T-helper 1 cell treated with Interleukin-12 subunit alpha and Interleukin-12 subunit beta and Interleukin-4 antibody, amounts not matched to agents 30 μg/mL and 1 μg/mL, for 36 hours (primary cell): ENCODE results near the gene RIMKLA.

ENCODE experiments used
- H3K27ac Mint-ChIP-seq: one replicate; pipeline ENCODE4 v1.8.0; 2021; ENCODE audit warnings: mild to moderate bottlenecking, mixed read lengths
- H3K27me3 Mint-ChIP-seq: one replicate; pipeline ENCODE4 v1.8.0; 2021; ENCODE audit warnings: low read depth, mixed read lengths
- H3K36me3 Mint-ChIP-seq: one replicate; pipeline ENCODE4 v1.8.0; 2021; ENCODE audit warnings: low read depth, mixed read lengths
- H3K4me1 Mint-ChIP-seq: one replicate; pipeline ENCODE4 v1.8.0; 2021; ENCODE audit warnings: low read depth, mixed read lengths
- H3K4me3 Mint-ChIP-seq: one replicate; pipeline ENCODE4 v1.8.0; 2021; ENCODE audit warnings: mild to moderate bottlenecking, moderate library complexity, mixed read lengths
- H3K9me3 Mint-ChIP-seq: one replicate; pipeline ENCODE4 v1.8.0; 2021; ENCODE audit warnings: mixed read lengths

RIMKLA gene

GRCh38 chr1:42380586-42381279, at the start of gene RIMKLA:
TSS of gene RIMKLA (plus strand) at chr1:42380792. CDS start at chr1:42380935, 143 bp downstream.
- Mint-ChIP-seq H3K27me3 (peaks cover 32% of the 10 kb centered on the region), H3K4me3 (peak within 1 kb of the TSS; percentile 76), H3K36me3 (peaks cover 1% of the 10 kb centered on the region), H3K4me1 (peaks cover 10% of the 10 kb centered on the region), H3K27ac (no peak within 1 kb of the TSS), H3K9me3 (no peaks in the 10 kb centered on the region)

GRCh38 chr1:42332877-42333276, 47.7 kb upstream of the RIMKLA start:
- Mint-ChIP-seq H3K4me3 (no peak overlapping the region), H3K27me3 (no peaks in the 10 kb centered on the region), H3K4me1 (peaks cover 29% of the 10 kb centered on the region), H3K9me3 (no peaks in the 10 kb centered on the region), H3K27ac (no peak overlapping the region), H3K36me3 (peaks cover 1% of the 10 kb centered on the region)

DNA sequence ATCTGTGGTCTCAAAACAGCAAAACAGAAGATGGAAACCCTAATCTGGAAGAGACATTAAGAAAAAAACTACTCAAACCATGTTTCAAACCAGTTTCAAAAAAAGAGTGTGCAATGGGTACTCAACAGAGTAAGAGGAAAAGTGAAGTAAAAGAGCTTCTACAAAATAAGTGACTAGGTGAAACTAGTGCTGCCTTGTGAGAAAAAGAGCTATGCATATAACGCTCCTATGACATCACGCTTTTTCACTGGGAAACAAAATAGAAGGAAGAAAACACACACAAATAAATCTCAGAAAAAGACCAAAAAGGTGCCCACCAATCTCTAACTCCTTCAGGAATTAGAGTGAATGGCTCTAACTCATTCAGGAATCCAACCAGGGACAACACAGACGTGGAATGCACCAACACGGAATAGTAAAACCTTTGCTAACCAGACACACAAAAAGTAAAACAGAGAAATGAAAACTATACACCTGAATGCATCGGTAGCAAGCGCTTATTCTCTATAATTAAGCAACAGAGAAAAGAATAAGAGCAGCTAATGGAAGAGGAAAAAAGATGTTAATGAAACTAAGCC, 46.8 kb upstream of the RIMKLA start:
- Mint-ChIP-seq H3K9me3 (no peaks in the 10 kb centered on the region), H3K4me3 (peak overlapping the region; percentile 91), H3K4me1 (peaks cover 29% of the 10 kb centered on the region), H3K27me3 (no peaks in the 10 kb centered on the region), H3K36me3 (peaks cover 1% of the 10 kb centered on the region), H3K27ac (peak overlapping the region; percentile 88)

DNA sequence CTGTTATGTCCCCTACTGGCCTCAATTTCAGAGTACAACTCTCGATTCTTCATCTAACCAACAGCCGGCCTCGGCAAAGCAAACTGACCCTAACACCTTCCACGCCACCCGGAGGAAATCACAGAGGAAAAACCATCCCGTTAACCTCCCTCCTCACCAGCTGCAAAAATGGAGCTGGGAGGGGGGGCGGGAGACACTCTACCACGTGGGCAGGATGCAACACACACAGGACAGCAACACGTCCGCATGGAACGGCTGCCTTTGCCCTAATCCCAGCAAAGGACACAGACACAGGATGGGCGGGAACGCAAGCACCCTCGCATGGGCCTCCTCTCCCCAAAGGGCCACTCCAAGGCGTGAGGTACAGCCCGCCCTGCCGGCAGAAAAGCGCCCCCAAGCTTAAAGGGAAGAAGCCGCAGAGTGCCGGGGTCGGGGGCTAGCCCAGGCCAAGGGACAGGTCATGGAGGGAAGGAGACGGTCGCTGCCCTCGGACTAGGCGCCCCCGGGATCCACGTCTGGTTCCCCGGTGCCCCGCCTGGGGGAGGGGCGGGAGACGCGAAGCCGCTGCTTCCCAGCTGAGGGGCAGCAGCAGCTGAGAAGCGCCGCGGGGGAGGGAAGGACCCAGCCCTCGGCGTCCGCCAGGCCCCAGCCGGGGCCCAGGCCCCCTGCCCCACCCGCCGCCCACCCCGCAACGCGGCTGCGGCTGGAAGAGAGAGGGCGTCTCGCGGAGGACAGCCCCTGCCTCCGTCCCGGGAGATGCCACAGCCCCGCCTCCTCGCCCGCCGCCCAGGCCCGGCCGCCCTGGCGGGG, 46.1 kb upstream of the RIMKLA start:
- H3K4me1 Mint-ChIP-seq: peaks cover 26% of the 10 kb centered on the region

GRCh38 chr1:42335050-42335808, 45.4 kb upstream of the RIMKLA start, which contains the start of gene FOXJ3:
TSS of gene FOXJ3 (minus strand) at chr1:42335235. CDS start at chr1:42311093, 24,142 bp downstream.
- peaks cover 1% of the 10 kb centered on the region for H3K36me3 Mint-ChIP-seq
- peak within 1 kb of the TSS; percentile 93 for H3K4me3 Mint-ChIP-seq
- peak within 1 kb of the TSS; percentile 88 for H3K27ac Mint-ChIP-seq

More for the DNA sequence above, 46.1 kb upstream of the RIMKLA start:
- Mint-ChIP-seq H3K27ac (peak overlapping the region; percentile 88), H3K36me3 (peaks cover 1% of the 10 kb centered on the region), H3K27me3 (no peaks in the 10 kb centered on the region), H3K4me3 (peak overlapping the region; percentile 91), H3K9me3 (no peaks in the 10 kb centered on the region)

DNA sequence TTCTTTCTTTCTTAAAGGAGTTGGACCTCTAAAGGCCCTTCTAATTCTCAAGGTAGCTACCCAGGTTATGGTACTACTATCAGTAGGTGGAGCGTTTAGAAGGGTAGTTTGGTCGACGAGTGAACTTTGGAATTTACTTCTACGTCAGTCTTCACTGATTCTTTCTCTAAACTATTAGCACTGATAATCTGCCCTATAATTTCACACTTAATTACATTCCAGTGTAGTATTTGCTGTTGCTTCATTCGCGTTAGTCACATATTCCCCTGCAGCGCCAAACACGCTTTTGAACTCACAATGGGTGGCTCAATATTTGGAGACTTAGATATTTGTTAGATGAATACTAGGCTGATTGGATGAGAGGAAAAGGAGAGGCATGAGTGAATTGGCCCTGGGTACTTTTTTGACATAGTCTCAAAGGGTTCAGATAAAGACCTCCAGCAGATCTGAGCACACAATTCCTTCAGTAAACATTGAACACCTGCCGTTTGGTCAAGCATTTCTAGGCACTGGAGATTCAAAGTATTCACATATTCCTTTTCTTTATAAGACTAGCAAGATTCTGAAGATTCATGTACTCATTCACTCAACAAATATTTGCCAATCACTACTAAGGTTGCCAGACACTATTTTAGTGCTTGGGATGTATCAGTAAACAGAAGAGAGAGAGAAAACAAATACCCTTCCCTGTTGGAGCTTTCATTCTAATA, 44.6 kb upstream of the RIMKLA start:
- H3K4me3 Mint-ChIP-seq: peak overlapping the region; percentile 93
- peak overlapping the region; percentile 83 for H3K27ac Mint-ChIP-seq
- H3K36me3 Mint-ChIP-seq: peaks cover 1% of the 10 kb centered on the region
- no peaks in the 10 kb centered on the region for H3K27me3 Mint-ChIP-seq
- peaks cover 25% of the 10 kb centered on the region for H3K4me1 Mint-ChIP-seq
- H3K9me3 Mint-ChIP-seq: no peaks in the 10 kb centered on the region

More at GRCh38 chr1:42335050-42335808, 45.4 kb upstream of the RIMKLA start, which contains the start of gene FOXJ3:
- peaks cover 25% of the 10 kb centered on the region for H3K4me1 Mint-ChIP-seq
- H3K27me3 Mint-ChIP-seq: no peaks in the 10 kb centered on the region
- H3K9me3 Mint-ChIP-seq: no peaks in the 10 kb centered on the region

DNA sequence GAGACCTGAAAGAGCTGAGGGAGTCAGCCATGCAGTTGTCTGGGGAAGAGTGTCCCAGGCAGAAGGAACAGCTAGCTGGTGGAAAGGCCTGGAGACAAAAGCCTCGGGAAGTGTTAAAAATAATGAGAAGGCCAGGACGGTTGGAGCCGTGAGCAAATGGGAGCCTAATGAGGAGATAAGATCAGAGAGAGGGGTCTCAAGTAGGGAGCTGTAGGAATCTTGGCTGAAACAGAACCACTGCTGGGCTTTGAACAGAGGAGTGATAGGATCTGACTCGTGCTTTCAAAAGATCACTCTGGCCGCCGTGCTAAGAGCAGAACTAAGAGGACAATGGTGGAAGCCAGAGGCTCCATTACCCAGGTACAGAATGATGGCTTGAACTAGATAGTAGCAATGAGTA, 43.6 kb upstream of the RIMKLA start:
- no peak overlapping the region for H3K4me3 Mint-ChIP-seq
- no peak overlapping the region for H3K27ac Mint-ChIP-seq
- H3K36me3 Mint-ChIP-seq: peaks cover 1% of the 10 kb centered on the region
- no peaks in the 10 kb centered on the region for H3K27me3 Mint-ChIP-seq
- H3K9me3 Mint-ChIP-seq: no peaks in the 10 kb centered on the region
- peaks cover 23% of the 10 kb centered on the region for H3K4me1 Mint-ChIP-seq

DNA sequence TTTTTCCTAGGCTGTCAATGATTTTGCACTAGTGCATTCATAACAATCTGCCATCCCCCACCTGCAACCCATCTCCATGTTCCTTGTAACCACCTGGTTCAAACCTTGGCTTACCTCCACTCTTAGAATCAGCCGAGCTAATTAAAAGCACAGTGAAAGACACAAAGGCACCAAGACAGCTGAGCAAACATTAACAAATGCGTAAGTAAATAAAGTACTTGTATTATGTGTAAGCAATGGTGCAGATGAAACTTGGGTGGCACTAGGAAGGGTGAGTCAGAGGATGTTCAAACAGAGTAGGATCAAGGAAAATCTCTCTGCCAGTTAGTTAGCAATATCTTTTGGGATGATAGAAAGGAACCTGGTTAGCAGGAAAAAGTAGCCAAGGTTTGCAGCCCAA, 40.5 kb upstream of the RIMKLA start:
- H3K36me3 Mint-ChIP-seq: peaks cover 1% of the 10 kb centered on the region
- no peak overlapping the region for H3K4me3 Mint-ChIP-seq
- no peaks in the 10 kb centered on the region for H3K9me3 Mint-ChIP-seq
- H3K27ac Mint-ChIP-seq: no peak overlapping the region
- H3K27me3 Mint-ChIP-seq: no peaks in the 10 kb centered on the region
- H3K4me1 Mint-ChIP-seq: peaks cover 6% of the 10 kb centered on the region

- peaks cover 5% of the 10 kb centered on the region for H3K4me1 Mint-ChIP-seq
- no peaks in the 10 kb centered on the region for H3K27me3 Mint-ChIP-seq
- no peaks in the 10 kb centered on the region for H3K9me3 Mint-ChIP-seq
- no peak overlapping the region for H3K27ac Mint-ChIP-seq
- no peak overlapping the region for H3K4me3 Mint-ChIP-seq
- H3K36me3 Mint-ChIP-seq: peaks cover 1% of the 10 kb centered on the region
These were observed 39.7 kb upstream of the RIMKLA start for GRCh38 chr1:42340901-42341300.

DNA sequence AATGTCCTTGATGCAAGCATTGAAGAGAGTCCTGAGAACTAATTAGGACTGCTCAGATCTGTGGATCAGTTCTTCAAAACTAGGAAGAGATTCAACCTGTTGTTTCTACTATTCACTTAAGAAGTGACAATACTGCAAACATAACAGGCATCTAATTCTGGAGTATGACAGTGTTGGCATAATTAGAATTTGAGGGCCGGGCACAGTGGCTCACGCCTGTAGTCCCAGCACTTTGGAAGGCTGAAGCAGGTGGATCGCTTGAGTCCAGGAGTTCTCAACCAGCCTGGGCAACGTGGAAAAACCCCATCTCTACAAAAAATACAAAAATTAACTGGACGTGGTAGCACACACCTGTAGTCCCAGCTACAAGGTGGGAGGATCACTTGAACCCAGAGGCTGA, 37.5 kb upstream of the RIMKLA start:
- H3K4me3 Mint-ChIP-seq: no peak overlapping the region
- H3K4me1 Mint-ChIP-seq: no peaks in the 10 kb centered on the region
- H3K27me3 Mint-ChIP-seq: peaks cover 5% of the 10 kb centered on the region
- H3K36me3 Mint-ChIP-seq: no peaks in the 10 kb centered on the region
- H3K9me3 Mint-ChIP-seq: no peaks in the 10 kb centered on the region
- no peak overlapping the region for H3K27ac Mint-ChIP-seq

DNA sequence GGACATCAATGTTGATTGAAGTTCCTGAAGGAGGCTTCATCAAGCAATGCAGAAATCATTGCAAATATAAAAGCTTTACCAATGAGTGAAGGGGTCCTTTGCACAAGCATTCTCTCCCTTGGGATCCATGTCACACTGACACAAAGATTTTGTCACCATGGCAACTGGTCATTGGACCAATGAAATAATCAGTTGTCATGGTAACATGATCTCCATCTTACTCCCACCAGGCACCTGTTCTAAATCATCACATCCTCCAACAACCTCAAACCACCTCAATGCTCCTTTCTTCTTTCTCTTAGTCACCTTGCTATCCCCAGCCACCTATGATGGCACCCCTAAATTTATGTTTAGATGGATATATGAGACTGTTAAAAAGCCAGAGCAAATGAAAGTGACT, 32.1 kb upstream of the RIMKLA start:
- Mint-ChIP-seq H3K9me3 (no peaks in the 10 kb centered on the region), H3K36me3 (no peaks in the 10 kb centered on the region), H3K27ac (no peak overlapping the region), H3K27me3 (peaks cover 25% of the 10 kb centered on the region), H3K4me3 (no peak overlapping the region), H3K4me1 (no peaks in the 10 kb centered on the region)

GRCh38 chr1:42350086-42350485, 30.5 kb upstream of the RIMKLA start:
- no peaks in the 10 kb centered on the region for H3K36me3 Mint-ChIP-seq
- no peak overlapping the region for H3K27ac Mint-ChIP-seq
- no peak overlapping the region for H3K4me3 Mint-ChIP-seq
- peaks cover 25% of the 10 kb centered on the region for H3K27me3 Mint-ChIP-seq
- no peaks in the 10 kb centered on the region for H3K9me3 Mint-ChIP-seq
- H3K4me1 Mint-ChIP-seq: no peaks in the 10 kb centered on the region

GRCh38 chr1:42358791-42359190, 21.8 kb upstream of the RIMKLA start:
- peaks cover 30% of the 10 kb centered on the region for H3K27me3 Mint-ChIP-seq
- no peaks in the 10 kb centered on the region for H3K36me3 Mint-ChIP-seq
- no peaks in the 10 kb centered on the region for H3K4me1 Mint-ChIP-seq
- H3K9me3 Mint-ChIP-seq: no peaks in the 10 kb centered on the region
- no peak overlapping the region for H3K4me3 Mint-ChIP-seq
- H3K27ac Mint-ChIP-seq: no peak overlapping the region

- no peak overlapping the region for H3K27ac Mint-ChIP-seq
- no peaks in the 10 kb centered on the region for H3K36me3 Mint-ChIP-seq
- no peak overlapping the region for H3K4me3 Mint-ChIP-seq
- no peaks in the 10 kb centered on the region for H3K9me3 Mint-ChIP-seq
- H3K27me3 Mint-ChIP-seq: peaks cover 30% of the 10 kb centered on the region
- H3K4me1 Mint-ChIP-seq: no peaks in the 10 kb centered on the region
These were observed 21.1 kb upstream of the RIMKLA start for GRCh38 chr1:42359466-42359865.
